Skin epidermis (tissue), 12 donors: ENCODE results near the gene KRTAP10-7.
A peak's percentile ranks its signal among the peaks of the same experiment; 100 is the strongest.
"Not testable (repeated sequence)": the region's sequence is repeated elsewhere in the genome, so short reads cannot be mapped to it uniquely, and the experiment has no call there.

ENCODE experiments used
- H3K27ac ChIP-seq, 21 experiments: fragments of 200-600 bp; sonication (generic) in 11 of 21; one replicate each; pipeline ENCODE4 v1.5.0; 2020; ENCODE audit warnings: mild to moderate bottlenecking in 3 of 21, inconsistent platforms in 2 of 21, moderate library complexity in 2 of 21
- H3K4me3 ChIP-seq, 7 experiments: fragments of 200-600 bp; sonication (generic) in 2 of 7; one replicate each; pipeline ENCODE4 v1.5.0; 2020; ENCODE audit warnings: inconsistent platforms in 2 of 7, mild to moderate bottlenecking in 2 of 7, moderate library complexity in 1 of 7

The KRTAP10-7 gene

GRCh38 chr21:44569861-44570517 lies 30.4 kb upstream of the KRTAP10-7 start:
- H3K4me3 ChIP-seq, result no peak overlapping the region
- H3K27ac ChIP-seq, result no peak overlapping the region

- no peak overlapping the region for H3K27ac ChIP-seq
- H3K4me3 ChIP-seq, result no peak overlapping the region
These were observed 29.1 kb upstream of the KRTAP10-7 start for GRCh38 chr21:44571296-44571695.

DNA sequence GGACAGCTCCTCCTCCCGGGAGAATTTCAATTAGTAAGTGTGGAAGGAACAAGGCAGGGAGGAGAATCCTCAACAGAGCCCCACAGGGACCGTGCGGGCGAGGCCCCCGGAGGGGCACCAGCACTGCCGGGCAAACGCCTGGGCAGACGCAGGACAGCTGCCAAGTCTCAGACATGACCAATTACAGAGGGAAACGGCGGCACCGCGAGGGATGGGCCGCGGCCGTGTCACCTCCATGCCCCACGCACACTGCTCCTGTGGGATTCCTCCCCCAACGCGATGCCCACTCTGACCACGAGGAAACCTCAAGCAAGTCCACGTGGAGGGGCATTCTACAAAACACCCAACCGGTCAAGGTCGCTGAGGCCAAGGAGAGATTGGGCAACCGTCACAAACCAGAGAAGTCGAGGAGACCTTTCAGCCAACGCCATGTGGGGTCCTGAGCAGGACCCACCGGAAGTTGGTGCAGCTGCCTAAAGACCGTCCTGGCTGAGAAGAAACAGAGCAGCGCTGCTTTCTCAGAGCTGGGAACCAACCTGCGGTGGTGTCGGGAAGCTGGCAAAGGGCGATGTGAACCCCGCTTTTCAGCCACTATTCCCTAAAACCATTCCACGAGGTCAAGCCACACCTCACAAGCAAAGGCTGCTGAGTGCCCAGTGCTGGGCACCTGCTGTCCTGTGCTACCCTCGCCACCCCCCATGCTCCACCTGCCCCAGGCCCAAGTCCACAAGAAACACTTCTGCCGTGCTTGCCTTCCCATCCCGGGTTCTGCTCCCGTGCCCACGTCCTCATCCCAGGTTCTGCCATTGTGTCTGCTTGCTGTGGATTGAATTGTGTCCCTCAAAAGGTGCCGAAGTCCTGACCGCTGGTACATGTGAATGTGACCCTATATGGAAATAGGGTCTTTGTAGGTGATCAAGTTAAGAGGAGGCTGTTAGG lies 28.3 kb upstream of the KRTAP10-7 start:
- Histone ChIP-seq H3K4me3 (no peak overlapping the region), H3K27ac (no peak overlapping the region)

DNA sequence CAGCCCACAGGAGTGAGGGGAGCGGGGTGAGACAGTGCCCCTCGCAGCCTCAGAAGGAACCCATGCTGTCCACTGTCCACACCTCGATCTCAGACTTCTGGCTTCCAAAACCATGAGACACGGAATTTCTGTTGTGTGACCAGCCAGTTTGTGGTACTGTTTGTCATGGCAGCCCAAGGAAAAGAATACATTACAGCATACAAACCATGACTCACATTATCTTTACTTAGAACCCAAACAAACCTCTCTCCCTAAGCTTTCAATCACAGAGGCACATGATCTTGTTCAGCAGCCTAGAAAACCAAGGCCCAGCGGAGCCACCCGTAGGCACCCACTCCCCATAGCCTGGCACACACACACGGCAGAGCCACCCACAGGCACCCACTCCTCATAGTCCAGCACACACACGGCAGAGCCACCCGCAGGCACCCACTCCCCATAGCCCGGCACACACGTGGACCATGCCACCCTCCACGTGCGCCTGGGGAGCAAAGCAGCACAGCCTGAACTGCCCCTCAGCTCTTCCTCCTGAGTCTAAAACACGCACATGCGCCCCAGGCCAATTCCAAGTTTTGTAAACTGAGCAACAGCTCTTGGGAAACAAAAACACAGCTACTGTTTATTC lies 27.3 kb upstream of the KRTAP10-7 start:
- no peak overlapping the region for H3K4me3 ChIP-seq
- peak overlapping the region in 1 of 21 experiments; percentile 27 for H3K27ac ChIP-seq

GRCh38 chr21:44573630-44574456 lies 26.6 kb upstream of the KRTAP10-7 start, which contains the start of gene KRTAP10-4:
TSS of gene KRTAP10-4 (plus strand) at chr21:44573729. CDS start at chr21:44573759, 30 bp downstream.
- not testable (repeated sequence) for H3K4me3 ChIP-seq
- H3K27ac ChIP-seq, result peak within 1 kb of the TSS in 1 of 21 experiments; percentile 27

DNA sequence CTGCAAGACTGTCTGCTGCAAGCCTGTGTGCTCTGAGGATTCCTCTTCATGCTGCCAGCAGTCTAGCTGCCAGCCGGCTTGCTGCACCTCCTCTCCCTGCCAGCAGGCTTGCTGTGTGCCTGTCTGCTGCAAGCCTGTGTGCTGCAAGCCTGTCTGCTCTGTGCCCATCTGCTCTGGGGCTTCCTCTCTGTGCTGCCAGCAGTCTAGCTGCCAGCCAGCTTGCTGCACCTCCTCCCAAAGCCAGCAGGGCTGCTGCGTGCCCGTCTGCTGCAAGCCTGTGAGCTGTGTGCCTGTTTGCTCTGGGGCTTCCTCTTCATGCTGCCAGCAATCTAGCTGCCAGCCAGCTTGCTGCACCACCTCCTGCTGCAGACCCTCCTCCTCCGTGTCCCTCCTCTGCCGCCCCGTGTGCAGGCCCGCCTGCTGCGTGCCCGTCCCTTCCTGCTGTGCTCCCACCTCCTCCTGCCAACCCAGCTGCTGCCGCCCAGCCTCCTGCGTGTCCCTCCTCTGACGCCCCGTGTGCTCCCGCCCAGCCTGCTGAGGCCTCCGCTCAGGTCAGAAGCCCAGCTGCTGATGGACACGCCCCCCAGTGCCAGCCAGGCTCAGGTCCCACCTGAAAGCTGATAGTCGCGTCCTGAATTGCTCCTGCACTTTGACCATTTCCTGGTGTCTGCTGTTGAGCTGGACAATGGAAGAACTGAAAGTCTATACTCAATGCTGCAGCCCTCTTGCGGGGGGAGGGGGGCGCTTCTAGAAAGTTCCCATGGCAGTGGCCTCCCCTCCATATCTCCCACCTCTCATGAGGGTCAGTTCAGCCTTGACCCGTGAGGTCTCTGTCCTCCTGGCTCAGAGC lies 25.7 kb upstream of the KRTAP10-7 start:
- H3K4me3 ChIP-seq, result no peak overlapping the region
- no peak overlapping the region for H3K27ac ChIP-seq

- Histone ChIP-seq H3K27ac (no peak overlapping the region), H3K4me3 (no peak overlapping the region)
These were observed 24.9 kb upstream of the KRTAP10-7 start for GRCh38 chr21:44575307-44576024.

GRCh38 chr21:44576025-44576420 lies 24.4 kb upstream of the KRTAP10-7 start:
- Histone ChIP-seq H3K27ac (no peak overlapping the region), H3K4me3 (no peak overlapping the region)

- no peak overlapping the region for H3K4me3 ChIP-seq
- no peak overlapping the region for H3K27ac ChIP-seq
These were observed 21.9 kb upstream of the KRTAP10-7 start for GRCh38 chr21:44578371-44579055.

GRCh38 chr21:44579056-44579832 lies 21.2 kb upstream of the KRTAP10-7 start:
- H3K4me3 ChIP-seq, result no peak overlapping the region

GRCh38 chr21:44579833-44580144 lies 20.6 kb upstream of the KRTAP10-7 start:
- H3K27ac ChIP-seq, result no peak overlapping the region
- H3K4me3 ChIP-seq, result no peak overlapping the region

More at GRCh38 chr21:44579056-44579832, 21.2 kb upstream of the KRTAP10-7 start:
- no peak overlapping the region for H3K27ac ChIP-seq

GRCh38 chr21:44580231-44580821 lies 20.1 kb upstream of the KRTAP10-7 start, which contains the start of gene KRTAP10-5:
TSS of gene KRTAP10-5 (minus strand) at chr21:44580604. CDS start at chr21:44580578, 26 bp downstream.
- H3K27ac ChIP-seq, H3K4me3 ChIP-seq: not testable (repeated sequence)

DNA sequence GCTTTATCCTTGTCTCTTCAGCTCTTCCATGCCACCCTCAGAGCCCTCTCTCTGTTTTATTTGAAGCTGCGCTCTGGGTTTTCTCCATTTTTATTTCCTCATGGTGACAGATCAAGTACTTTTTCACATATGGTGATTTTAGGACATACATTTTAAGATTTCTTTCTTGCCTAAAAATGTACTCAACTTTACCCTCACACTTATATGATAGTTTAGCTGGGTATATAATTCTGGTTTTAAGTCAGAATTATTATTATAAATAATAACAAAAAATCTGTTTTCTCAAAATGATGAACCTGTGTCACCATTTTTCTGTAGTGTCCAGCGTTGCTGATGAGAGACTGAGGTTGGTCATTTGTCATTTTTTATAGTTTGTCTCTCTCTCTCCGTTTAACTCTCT lies 19.2 kb upstream of the KRTAP10-7 start:
- H3K4me3 ChIP-seq, result no peak overlapping the region
- H3K27ac ChIP-seq, result no peak overlapping the region

GRCh38 chr21:44582055-44582454 lies 18.3 kb upstream of the KRTAP10-7 start:
- no peak overlapping the region for H3K4me3 ChIP-seq
- H3K27ac ChIP-seq, result no peak overlapping the region

DNA sequence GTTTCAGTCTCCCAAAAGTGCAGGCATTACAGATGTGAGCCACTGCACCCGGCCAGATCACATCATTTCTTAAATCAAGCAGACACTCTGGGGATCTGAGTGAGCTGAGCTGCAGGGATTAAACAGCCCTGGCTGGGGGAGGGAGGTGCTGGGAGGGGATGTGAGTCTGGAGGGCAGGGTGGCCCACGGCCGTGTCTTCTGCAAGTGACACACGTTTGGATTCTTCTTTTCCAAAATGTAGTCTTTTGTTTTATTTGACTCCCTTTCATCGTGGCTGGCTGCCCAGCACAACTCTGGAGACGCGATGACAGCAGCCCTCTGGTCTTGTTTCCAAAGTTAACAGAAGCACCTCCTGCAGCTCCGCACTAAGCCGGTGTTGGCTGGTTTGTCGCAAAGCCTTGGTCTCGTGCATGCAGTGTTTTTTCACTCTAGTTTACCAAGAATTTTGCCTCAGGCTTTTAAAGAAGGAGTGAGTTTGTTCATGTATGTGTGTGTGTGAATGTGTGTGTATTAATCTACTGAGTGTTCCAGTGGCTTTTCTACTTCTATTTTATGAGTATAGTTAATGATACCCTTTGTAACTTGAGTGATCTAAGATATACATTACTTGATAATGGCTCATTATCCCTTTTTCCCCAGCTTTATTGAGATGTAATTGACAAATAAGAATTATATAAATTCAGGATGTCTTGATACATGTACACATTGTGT lies 17.2 kb upstream of the KRTAP10-7 start:
- Histone ChIP-seq H3K27ac (no peak overlapping the region), H3K4me3 (no peak overlapping the region)

GRCh38 chr21:44583800-44584147 lies 16.6 kb upstream of the KRTAP10-7 start:
- Histone ChIP-seq H3K4me3 (no peak overlapping the region), H3K27ac (no peak overlapping the region)
